Ramos (cell line): ENCODE measurements around the gene VPS33A.
"Not testable (repeated sequence)": the region's sequence is repeated elsewhere in the genome, so short reads cannot be mapped to it uniquely, and the experiment has no call there.

Experiments
- in situ Hi-C: fragments of 300-500 bp; cut with MboI; formaldehyde crosslinking; loops from one replicate; pipeline ENCODE4 v1.14.3; 2022; ENCODE audit warnings: low sequenced_read_pairs; ENCODE audit not compliant: unreplicated experiment

The VPS33A gene

DNA sequence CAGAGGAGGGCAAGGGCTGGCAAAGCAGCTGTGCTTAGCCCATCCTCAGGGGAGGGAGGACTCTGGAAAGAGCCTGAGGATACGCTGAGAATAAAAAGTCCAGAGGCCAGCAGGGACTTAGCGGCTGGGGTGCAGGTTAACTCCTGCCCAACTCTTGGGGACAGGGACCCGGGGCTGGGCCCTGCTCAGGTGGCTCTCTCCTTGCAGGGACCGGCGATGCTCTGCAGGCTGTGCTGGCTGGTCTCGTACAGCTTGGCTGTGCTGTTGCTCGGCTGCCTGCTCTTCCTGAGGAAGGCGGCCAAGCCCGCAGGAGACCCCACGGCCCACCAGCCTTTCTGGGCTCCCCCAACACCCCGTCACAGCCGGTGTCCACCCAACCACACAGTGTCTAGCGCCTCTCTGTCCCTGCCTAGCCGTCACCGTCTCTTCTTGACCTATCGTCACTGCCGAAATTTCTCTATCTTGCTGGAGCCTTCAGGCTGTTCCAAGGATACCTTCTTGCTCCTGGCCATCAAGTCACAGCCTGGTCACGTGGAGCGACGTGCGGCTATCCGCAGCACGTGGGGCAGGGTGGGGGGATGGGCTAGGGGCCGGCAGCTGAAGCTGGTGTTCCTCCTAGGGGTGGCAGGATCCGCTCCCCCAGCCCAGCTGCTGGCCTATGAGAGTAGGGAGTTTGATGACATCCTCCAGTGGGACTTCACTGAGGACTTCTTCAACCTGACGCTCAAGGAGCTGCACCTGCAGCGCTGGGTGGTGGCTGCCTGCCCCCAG is 60.0 kb downstream of the VPS33A start:
- in situ Hi-C loops, result no loop called here

DNA sequence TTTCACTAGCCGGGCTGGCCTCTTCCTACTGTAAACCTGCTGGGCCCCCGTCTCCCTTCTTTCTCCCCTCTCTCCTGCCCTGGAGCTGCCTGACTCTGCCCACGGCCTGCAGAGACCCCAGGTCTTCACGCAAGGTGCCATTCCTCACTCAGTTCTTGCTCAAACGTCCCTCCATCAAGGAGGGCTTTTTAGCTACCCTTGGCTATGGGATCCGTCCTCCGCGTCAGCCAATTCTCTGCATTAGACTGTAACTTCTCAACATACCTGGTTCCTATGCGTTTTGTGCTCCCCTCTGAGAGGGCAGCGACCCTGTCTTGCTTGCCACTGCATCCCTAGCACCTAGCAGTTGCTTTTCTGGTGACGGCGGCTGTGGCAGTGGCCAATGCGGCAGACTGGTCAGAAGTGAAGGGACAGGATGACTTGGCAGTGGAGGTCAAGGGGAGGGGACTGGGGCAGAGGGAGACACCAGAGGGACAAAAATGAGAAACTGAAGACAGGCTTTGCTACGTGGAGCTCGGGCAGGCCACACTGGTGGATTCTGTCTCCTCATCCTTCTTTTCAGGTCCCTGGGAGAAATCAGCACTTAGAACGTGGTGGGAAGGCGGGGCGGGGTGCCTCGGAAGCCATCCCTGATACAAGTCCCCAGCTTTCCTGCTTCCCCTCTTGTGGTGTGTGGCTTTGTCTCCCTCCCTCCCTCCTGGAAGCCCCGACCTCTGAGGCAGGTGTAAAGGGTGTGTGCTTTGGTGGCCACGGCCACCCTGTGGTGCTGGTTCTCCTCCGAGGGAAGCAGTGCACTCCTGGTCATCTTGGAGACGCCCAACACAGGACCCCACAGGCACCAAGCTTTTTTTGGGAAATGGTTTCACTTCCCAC is 61.0 kb downstream of the VPS33A start:
- in situ Hi-C loops, result no loop called here

DNA sequence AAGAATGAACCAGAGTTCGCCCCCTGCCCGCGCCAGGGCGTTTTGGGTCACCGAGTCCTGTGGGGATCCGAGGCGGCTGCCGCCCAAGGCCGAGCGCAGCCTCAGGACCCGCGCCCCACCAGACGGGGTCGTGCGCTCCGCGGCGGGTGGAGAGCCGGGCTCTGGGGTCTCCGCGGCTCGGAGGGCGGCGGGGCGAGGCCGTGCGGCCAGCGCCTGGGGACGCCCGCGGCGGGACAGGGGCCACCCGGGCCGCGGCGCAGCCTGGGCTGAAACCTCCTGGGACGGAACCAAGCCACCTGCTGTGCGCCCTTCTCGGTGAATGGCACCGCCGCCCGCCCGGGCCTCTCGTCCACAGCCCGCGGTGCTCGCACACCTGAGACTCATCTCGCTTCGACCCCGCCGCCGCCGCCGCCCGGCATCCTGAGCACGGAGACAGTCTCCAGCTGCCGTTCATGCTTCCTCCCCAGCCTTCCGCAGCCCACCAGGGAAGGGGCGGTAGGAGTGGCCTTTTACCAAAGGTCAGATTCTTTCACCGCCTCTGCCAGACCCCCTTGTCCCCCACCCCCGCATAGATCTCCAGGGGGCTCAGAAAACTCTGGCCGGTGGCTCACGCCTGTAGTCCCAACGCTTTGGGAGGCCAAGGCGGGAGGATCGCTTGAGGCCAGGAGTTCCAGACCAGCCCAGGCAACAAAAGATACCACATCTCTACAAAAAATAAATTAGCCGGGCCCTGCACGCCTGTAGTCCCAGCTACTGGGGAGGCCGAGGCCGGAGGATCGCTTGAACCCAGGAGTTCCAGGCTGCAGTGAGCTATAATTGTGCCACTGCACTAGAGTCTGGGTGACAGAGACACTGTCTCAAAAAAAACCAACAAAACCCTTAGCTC is 61.9 kb downstream of the VPS33A start:
- in situ Hi-C loops, result no loop called here

DNA sequence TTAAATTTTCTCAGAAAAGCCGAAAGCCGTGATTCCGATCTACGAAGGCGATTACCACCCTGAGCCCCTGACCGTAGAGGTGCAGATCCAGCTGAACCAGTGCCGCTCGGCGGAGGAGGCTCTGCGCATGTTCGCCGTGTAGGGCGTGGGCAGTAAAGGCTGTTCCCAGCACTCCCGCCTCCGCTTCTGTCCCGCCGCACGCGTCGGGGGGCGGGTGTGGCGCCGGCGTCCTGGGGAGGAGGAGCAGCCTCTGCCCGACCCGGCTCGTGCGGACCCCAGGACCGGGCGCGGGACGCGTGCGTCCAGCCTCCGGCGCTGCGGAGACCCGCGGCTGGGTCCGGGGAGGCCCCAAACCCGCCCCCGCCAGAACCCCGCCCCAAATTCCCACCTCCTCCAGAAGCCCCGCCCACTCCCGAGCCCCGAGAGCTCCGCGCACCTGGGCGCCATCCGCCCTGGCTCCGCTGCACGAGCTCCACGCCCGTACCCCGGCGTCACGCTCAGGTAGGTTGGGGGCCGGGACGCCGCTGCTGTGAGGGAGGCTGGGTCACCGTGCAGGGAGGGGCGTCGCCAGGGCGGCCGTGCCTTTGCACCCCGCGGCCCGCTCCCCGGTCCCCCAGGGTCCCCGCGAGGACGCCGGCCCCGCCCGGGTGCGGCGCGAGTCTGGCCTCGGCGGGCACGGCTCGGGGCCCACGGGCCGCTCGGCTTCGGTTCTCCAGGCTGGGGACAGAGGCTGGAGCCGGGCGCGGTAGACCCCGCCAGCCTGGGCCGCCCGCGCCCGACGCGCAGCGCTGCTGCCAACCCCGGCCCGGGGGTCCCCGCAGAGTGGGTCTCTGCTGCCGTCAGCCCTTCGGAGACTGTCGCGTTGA is 62.8 kb downstream of the VPS33A start, which contains the start of gene B3GNT4:
B3GNT4 (plus strand) TSS at position 409 of the 866 bp plus-strand sequence. CDS start 910 bp downstream, outside the sequence.
- in situ Hi-C loops, result no loop called here

DNA sequence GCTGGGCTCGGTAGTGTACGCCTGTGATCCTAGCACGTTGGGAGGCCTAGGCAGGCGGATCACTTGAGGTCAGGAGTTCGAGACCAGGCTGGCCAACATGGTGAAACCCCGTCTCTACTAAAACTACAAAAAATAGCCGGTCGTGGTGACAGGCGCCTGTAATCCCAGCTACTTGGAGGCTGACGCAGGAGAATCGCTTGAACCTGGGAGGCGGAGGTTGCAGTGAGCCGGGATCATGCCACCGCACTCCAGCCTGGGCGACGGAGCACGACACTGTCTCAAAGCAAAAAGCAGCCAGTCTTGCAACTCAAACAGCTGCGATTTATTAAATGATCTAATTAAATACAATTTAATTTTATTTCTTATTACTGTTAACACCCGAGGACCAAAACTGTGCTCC is 63.5 kb downstream of the VPS33A start:
- in situ Hi-C loops, result not testable (repeated sequence)

- in situ Hi-C loops, result no loop called here
Measured at GRCh38 chr12:122202017-122202416, 64.3 kb downstream of the VPS33A start.

DNA sequence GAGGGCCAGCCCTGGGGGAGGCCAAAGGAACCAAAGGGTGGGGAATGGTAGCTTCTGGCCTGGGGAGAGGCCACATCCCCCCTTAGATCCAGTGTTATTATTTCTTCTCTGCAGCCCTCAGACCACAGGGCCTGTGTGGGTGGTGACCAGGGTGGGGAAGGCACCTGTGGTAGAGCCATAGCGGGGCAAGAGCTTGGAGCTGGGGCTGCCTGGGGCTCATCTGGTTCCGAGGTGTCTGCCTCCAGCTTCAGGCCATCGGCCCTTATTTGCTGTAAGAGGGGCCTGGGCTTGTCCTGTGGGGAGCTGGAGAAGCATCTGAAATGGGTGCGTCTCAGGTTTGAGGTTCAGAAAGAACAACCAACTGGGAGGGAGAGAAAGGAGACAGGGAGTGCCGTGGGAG is 64.9 kb downstream of the VPS33A start:
- in situ Hi-C loops, result no loop called here

GRCh38 chr12:122200541-122201175 is 65.6 kb downstream of the VPS33A start:
- in situ Hi-C loops, result no loop called here

- in situ Hi-C loops, result no loop called here
Measured at GRCh38 chr12:122199484-122200355, 66.6 kb downstream of the VPS33A start.

- in situ Hi-C loops, result no loop called here
Measured at GRCh38 chr12:122197612-122197966, 68.7 kb downstream of the VPS33A start.

GRCh38 chr12:122195405-122195804 is 70.9 kb downstream of the VPS33A start:
- in situ Hi-C loops, result no loop called here

- in situ Hi-C loops, result no loop called here
Measured at GRCh38 chr12:122194804-122195203, 71.5 kb downstream of the VPS33A start.

DNA sequence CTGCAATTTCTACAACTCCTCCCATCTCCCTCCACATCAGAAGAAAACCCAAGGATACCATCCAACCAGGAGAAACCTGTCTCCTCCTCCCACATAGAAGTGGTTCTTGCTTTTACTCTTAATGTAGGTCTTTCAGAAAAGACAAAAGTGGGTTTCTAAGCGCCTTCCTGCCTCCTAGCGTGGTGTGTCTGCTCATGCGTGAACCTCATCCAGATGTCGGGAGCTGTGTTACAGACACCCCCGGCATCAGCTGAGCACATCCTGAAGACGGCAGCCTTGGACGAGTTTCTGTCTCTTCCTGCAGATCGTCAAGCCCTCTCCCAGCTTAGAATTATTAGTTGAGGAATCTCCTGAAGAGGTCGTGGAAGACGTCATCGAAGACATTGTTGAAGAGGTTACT is 73.9 kb downstream of the VPS33A start:
- in situ Hi-C loops, result no loop called here

- in situ Hi-C loops, result no loop called here
Measured at GRCh38 chr12:122190842-122191668, 75.2 kb downstream of the VPS33A start.

DNA sequence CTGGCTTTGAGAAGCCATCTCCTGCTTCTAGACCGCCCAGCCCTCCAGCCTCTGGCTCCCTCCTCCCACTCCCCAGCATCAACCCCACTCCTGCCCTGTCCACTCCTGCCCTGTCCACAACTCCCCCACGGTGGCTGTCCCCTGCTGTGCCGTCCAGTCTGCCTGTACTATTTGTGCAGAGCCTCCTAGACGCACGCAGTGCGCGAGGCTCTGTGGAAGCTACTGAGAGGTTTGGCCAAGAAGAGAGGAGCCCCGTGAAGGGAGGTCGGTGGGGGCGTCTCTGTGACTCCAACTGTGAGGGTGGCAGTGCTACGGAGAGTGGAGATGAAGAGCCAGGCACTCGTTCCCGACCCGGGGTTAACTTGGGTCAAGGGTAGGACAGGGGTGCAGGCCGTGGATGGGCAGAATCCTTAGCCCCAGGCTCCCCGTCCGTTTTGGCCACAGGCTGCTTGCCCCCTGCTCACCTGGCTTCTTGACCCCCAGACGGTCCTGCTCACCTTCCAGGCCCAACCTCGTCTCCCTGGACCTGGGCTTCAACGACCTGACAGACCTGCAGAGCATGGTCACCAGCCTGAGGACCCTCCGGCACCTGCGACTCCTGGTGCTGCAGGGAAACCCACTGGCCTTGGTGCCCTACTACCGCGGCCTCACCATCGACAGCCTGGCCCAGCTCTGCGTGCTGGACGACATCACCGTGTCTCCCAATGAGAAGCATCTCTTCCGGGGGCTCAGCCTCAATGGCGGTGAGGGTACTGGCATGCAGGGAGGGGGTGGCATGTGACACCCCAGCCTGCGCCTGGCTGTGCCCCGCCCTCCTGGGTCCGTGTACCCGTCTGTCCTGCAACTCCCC is 76.4 kb downstream of the VPS33A start:
- in situ Hi-C loops, result no loop called here

GRCh38 chr12:122187466-122187865 is 78.8 kb downstream of the VPS33A start:
- in situ Hi-C loops, result no loop called here
